Measurements from ENCODE around the gene SLC19A1. TPM values are rescaled to one million over a fixed set of nuclear protein-coding genes. Genes with fewer than 3 reads are reported as not detected.
A peak's percentile ranks its signal among the peaks of the same experiment; 100 is the strongest.
"Not testable (repeated sequence)": the region's sequence is repeated elsewhere in the genome, so short reads cannot be mapped to it uniquely, and the experiment has no call there.

SLC19A1 gene
- total RNA-seq, 1 donor from 2014 or later = 28.2 TPM

DNA sequence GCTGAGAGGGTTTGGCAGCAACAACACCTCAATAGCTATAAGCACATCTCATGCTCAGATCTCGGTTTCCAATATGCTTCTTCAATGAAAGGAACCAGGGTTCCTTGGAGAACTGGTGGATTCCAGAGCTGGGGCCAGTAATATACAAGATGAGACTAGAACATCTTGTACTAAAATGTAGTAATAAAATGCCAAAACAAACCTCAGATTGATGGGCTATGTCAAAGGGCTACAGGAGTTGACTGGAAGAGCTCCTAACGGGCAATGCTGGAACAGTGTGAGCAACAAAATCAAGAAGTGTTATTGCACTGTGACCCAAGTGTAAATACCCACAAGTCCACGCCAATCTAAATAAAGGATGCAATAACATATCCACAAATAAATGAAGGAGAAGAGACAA is 26.1 kb upstream of the SLC19A1 start:
- Mint-ChIP-seq H3K4me1 (ENCODE audit: unreplicated experiment) (peaks cover 20% of the 10 kb centered on the region), H3K9me3 (peaks cover 4% of the 10 kb centered on the region), H3K27me3 (peaks cover 26% of the 10 kb centered on the region), H3K36me3 (no peaks in the 10 kb centered on the region), H3K27ac (no peak overlapping the region), H3K4me3 (no peak overlapping the region)
- TF ChIP-seq, protein P1, sequence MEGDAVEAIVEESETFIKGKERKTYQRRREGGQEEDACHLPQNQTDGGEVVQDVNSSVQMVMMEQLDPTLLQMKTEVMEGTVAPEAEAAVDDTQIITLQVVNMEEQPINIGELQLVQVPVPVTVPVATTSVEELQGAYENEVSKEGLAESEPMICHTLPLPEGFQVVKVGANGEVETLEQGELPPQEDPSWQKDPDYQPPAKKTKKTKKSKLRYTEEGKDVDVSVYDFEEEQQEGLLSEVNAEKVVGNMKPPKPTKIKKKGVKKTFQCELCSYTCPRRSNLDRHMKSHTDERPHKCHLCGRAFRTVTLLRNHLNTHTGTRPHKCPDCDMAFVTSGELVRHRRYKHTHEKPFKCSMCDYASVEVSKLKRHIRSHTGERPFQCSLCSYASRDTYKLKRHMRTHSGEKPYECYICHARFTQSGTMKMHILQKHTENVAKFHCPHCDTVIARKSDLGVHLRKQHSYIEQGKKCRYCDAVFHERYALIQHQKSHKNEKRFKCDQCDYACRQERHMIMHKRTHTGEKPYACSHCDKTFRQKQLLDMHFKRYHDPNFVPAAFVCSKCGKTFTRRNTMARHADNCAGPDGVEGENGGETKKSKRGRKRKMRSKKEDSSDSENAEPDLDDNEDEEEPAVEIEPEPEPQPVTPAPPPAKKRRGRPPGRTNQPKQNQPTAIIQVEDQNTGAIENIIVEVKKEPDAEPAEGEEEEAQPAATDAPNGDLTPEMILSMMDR (conservative IDR thresholded peaks at IDR 0.05) = no peak
- DNase-seq (ENCODE audit: extremely low spot score, unreplicated experiment) = no peak

DNA sequence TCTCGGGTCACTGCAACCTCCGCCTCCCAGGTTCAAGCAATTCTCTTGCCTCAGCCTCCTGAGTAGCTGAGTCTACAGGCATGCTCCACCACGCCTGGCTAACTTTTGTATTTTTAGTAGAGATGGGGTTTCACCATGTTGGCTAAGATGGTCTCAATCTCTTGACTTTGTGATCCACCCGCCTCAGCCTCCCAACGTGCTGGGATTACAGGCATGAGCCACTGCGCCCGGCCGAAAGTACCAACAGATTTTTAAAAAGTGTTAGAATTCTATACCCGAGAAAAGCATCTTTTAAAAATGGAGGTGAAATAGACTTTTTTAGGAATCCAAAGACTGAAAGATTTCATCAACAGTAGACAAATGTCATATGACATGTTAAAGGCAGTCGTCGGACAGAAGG is 21.9 kb upstream of the SLC19A1 start:
- H3K9me3 Mint-ChIP-seq; H3K4me3 Mint-ChIP-seq; H3K4me1 Mint-ChIP-seq (ENCODE audit: unreplicated experiment); H3K36me3 Mint-ChIP-seq; DNase-seq (ENCODE audit: extremely low spot score, unreplicated experiment); H3K27ac Mint-ChIP-seq: not testable (repeated sequence)
- H3K27me3 Mint-ChIP-seq = peaks cover 25% of the 10 kb centered on the region

DNA sequence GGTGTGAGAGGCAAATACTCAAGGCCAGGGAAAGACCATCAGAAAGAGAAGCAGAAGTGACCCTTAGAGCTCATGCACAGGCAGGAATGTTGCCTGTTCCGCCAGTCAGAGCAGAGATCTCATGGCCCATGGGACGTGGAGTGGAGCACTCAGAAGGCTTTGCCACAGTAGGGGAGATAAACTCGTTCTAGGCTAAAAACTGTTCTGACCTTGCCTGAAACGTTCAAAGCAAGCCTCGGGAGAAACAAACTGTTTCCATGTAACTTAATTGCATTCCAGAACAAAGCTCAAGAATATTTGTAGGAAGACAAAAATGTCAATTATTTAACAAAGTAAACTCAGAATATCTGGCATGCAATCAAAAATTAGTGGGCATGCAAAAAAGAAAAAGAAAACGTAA is 20.7 kb upstream of the SLC19A1 start:
- H3K36me3 Mint-ChIP-seq = no peaks in the 10 kb centered on the region
- H3K27me3 Mint-ChIP-seq = peaks cover 22% of the 10 kb centered on the region
- TF ChIP-seq, protein P1 (conservative IDR thresholded peaks at IDR 0.05) = no peak
- H3K4me1 Mint-ChIP-seq (ENCODE audit: unreplicated experiment) = no peaks in the 10 kb centered on the region
- no peak for DNase-seq (ENCODE audit: extremely low spot score, unreplicated experiment)
- H3K9me3 Mint-ChIP-seq = peaks cover 9% of the 10 kb centered on the region
- H3K27ac Mint-ChIP-seq = no peak overlapping the region
- H3K4me3 Mint-ChIP-seq = no peak overlapping the region

DNA sequence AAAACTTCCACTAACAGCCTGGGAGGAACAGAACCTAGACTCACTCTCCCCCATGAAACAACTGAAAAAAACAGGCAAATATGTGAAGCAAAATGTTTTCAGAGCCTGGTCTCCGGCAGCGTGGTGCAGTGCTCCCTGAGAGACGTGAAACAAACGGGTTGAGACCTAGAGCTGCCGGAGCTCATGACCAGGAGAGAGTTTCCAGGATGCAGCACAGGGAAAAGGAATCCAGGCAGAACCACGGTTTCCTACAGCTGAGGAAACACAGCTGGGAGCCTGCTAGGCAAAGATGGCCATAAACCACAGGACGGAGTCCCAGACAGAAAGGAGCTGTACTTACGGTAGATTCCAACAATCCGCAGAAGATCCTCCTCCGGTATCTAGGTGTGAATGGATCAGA is 20.2 kb upstream of the SLC19A1 start:
- Mint-ChIP-seq H3K27me3 (peaks cover 21% of the 10 kb centered on the region), H3K27ac (no peak overlapping the region), H3K4me1 (ENCODE audit: unreplicated experiment) (no peaks in the 10 kb centered on the region), H3K4me3 (no peak overlapping the region), H3K9me3 (peaks cover 9% of the 10 kb centered on the region), H3K36me3 (no peaks in the 10 kb centered on the region)
- TF ChIP-seq, protein P1 (conservative IDR thresholded peaks at IDR 0.05) = no peak
- no peak for DNase-seq (ENCODE audit: extremely low spot score, unreplicated experiment)

DNA sequence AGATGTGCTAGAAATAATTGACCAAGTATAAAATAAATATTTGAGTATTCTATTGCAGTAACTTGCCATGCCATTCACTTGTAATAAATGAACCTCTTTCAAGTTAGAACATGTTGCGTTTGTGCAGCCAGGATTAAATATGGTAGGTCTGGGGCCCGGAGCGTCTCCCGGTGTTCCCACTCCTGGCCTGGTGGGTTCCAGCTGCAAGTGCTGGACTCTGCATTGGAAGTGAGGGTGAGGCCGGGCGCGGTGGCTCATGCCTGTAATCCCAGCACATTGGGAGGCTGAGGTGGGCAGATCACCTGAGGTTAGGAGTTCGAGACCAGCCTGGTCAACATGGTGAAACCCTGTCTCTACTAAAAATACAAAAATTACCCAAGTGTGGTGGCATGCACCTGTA is 19.0 kb upstream of the SLC19A1 start:
- H3K27ac Mint-ChIP-seq; H3K4me1 Mint-ChIP-seq (ENCODE audit: unreplicated experiment); H3K9me3 Mint-ChIP-seq; H3K4me3 Mint-ChIP-seq; H3K36me3 Mint-ChIP-seq: not testable (repeated sequence)
- peaks cover 13% of the 10 kb centered on the region for H3K27me3 Mint-ChIP-seq
- DNase-seq (ENCODE audit: extremely low spot score, unreplicated experiment) = peak; percentile 53

DNA sequence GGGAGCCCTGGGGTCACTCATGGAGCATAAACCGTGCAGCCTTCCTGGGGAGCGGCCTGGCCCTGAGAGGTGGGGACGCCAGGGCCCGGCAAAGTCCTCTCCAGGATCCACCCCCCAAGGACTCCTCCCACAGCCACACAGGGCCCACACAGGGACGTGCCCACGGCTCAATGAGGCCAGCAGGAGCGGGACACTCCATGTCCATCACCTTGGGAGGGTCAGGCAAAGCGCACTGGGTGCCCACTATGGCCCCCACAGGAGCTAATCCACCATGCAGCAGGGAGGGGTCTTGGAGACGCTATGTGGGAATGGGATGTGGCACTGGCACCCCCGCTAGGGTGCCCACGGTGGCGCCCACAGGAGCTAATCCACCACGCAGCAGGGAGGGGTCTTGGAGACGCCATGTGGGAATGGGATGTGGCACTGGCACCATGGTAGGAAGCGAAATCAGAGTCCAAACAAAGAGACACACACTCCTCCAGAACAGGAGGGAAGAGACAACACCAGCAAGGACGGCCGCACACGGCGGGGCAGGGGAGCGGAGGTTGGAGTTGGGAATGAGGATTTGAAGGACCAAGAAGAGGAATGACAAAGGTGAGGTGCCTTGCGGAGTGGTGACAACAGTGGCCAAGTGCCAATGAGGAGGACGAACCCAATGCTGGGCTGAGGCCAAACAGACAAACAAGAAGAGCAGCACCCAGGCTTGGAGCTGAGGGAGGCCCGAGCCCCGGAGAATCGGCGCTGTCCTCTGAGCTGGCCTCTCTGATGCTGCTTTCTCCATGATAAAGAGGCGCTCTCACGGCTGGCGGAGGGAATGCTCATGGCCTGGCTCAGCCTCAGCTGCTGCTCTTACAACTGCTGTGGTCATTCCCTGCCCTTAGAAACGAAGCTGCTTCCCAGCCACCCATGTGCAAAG is 18.1 kb upstream of the SLC19A1 start:
- DNase-seq (ENCODE audit: extremely low spot score, unreplicated experiment) = peak; percentile 58
- no peak overlapping the region for H3K4me3 Mint-ChIP-seq
- peaks cover 13% of the 10 kb centered on the region for H3K27me3 Mint-ChIP-seq
- peaks cover 9% of the 10 kb centered on the region for H3K9me3 Mint-ChIP-seq
- H3K4me1 Mint-ChIP-seq (ENCODE audit: unreplicated experiment) = no peaks in the 10 kb centered on the region
- no peak overlapping the region for H3K27ac Mint-ChIP-seq
- TF ChIP-seq, protein P1 (conservative IDR thresholded peaks at IDR 0.05) = no peak
- H3K36me3 Mint-ChIP-seq = no peaks in the 10 kb centered on the region
